Measurements from ENCODE around the gene MATN4. TPM values are rescaled to one million over a fixed set of nuclear protein-coding genes. Genes with fewer than 3 reads are reported as not detected.
"Not testable (repeated sequence)": the region's sequence is repeated elsewhere in the genome, so short reads cannot be mapped to it uniquely, and the experiment has no call there.

The MATN4 gene
- total and polyA plus RNA-seq, 2 of the 4 experiments (the other 2 are of a cell fraction): 0.12 TPM; not detected in 1

GRCh38 chr20:45352729-45353128 lies 44.6 kb upstream of the MATN4 start:
- no peak overlapping the region for H2AK9ac ChIP-seq (replicated peaks; ENCODE audit: low read depth, low read length, poor library complexity)
- no peak overlapping the region for H3K18ac ChIP-seq (ENCODE audit: low read depth, low read length)
- H4K8ac ChIP-seq (ENCODE audit: low read depth in 2 of 2, low read length in 2 of 2): no peak overlapping the region
- no peak overlapping the region for H3K14ac ChIP-seq (replicated peaks; ENCODE audit: low read depth, low read length)
- H4K20me1 ChIP-seq (ENCODE audit: insufficient read depth, low read length): peaks cover 6% of the 10 kb centered on the region
- TF ChIP-seq RCOR1 (IDR thresholded peaks at IDR 0.05; ENCODE audit: insufficient replicate concordance, low read length): no peak
- no peak for TF ChIP-seq MAZ (IDR thresholded peaks at IDR 0.05; ENCODE audit: borderline replicate concordance, low read depth, low read length)
- no peak for TF ChIP-seq ELK1 (IDR thresholded peaks at IDR 0.05; ENCODE audit: borderline replicate concordance, low read depth, low read length)
- TF ChIP-seq RAD21 (IDR thresholded peaks at IDR 0.05; ENCODE audit: low read length): no peak
- TF ChIP-seq BHLHE40 (IDR thresholded peaks at IDR 0.05; ENCODE audit: low read depth, low read length): no peak
- no peak for TF ChIP-seq NFE2L2 (IDR thresholded peaks at IDR 0.05; ENCODE audit: low read depth, low read length)
- no peak for TF ChIP-seq POLR2A (IDR thresholded peaks at IDR 0.05; ENCODE audit: low read depth, low read length)
- no peak for TF ChIP-seq CEBPB (IDR thresholded peaks at IDR 0.05; ENCODE audit: low read depth, low read length)
- no peak for TF ChIP-seq MXI1 (IDR thresholded peaks at IDR 0.05; ENCODE audit: borderline replicate concordance, low read depth, low read length)
- ChIA-PET POLR2A (ENCODE audit: unreplicated experiment) (no interaction called here), CTCF (interaction anchor here (0.6 to 1.7 kb wide), 5 partner anchors 10 to 94 kb away, joined by 3 to 6 read pairs (median 3); partner anchors contain the start of gene SYS1)
- H3K9me1 ChIP-seq (ENCODE audit: insufficient read depth, low read length): peaks cover 7% of the 10 kb centered on the region
- peaks cover 20% of the 10 kb centered on the region for H3K4me1 ChIP-seq (ENCODE audit: control insufficient read depth, insufficient read depth, low read length)
- H2AFZ ChIP-seq (replicated peaks; ENCODE audit: low read length, poor library complexity): no peak overlapping the region
- in situ Hi-C loops (cut with MboI; ENCODE audit: low sequenced_read_pairs): no loop called here
- no peak overlapping the region for H3K4me2 ChIP-seq (ENCODE audit: low read depth, low read length)
- H3K27me3 ChIP-seq (ENCODE audit: control insufficient read depth, insufficient read depth, low read length): no peaks in the 10 kb centered on the region
- H2BK120ac ChIP-seq (ENCODE audit: low read depth, low read length): no peak overlapping the region
- intact Hi-C loops (cut with micrococcal nuclease): no loop called here
- no peak overlapping the region for H2BK15ac ChIP-seq (ENCODE audit: low read depth, low read length)
- H3K56ac ChIP-seq (ENCODE audit: extremely low read depth, insufficient read depth, low read length): no peak overlapping the region
- H3K23ac ChIP-seq (ENCODE audit: low read depth, low read length): no peak overlapping the region
- H4K5ac ChIP-seq (ENCODE audit: low read depth, low read length): no peak overlapping the region
- no peaks in the 10 kb centered on the region for H3K36me3 ChIP-seq (ENCODE audit: control insufficient read depth, insufficient read depth, low read length)
- H3K4ac ChIP-seq (ENCODE audit: low read depth, low read length): no peak overlapping the region
- no peak overlapping the region for H4K91ac ChIP-seq (ENCODE audit: insufficient read depth, low read depth, low read length)
- no peak overlapping the region for H2BK5ac ChIP-seq (ENCODE audit: low read depth, low read length, poor library complexity, severe bottlenecking)
- no peak overlapping the region for H3K9ac ChIP-seq (ENCODE audit: low read depth, low read length)
- H3K79me1 ChIP-seq (ENCODE audit: low read depth in 1 of 2, low read length in 2 of 2): peaks cover 0 to 20% of the 10 kb centered on the region in 2 experiments; a peak in 2 of 4 replicates
- BruUV-seq (replicated peaks): no TSS peak
- H2AK5ac ChIP-seq (ENCODE audit: low read depth, low read length): no peak overlapping the region
- DNase-seq (no peak), ATAC-seq (ENCODE audit: low read depth) (no peak)
- H3K9me3 ChIP-seq (ENCODE audit: control insufficient read depth, insufficient read depth, low read length): no peaks in the 10 kb centered on the region
- no peak overlapping the region for H2BK20ac ChIP-seq (ENCODE audit: low read depth, low read length)
- no peak overlapping the region for H3K27ac ChIP-seq (ENCODE audit: insufficient read depth, low read length)
- dilution Hi-C loops (cut with HindIII; ENCODE audit: low sequenced_read_pairs, unreplicated experiment): no loop called here
- no CpG with 5 or more reads among the region's 3 CpGs for WGBS, 2 experiments (ENCODE audit: extremely low coverage in 2 of 2, insufficient read length in 1 of 2)
- H3K4me3 ChIP-seq (ENCODE audit: insufficient read depth, low read depth, low read length): no peak overlapping the region

- H3K4me3 ChIP-seq (ENCODE audit: insufficient read depth, low read depth, low read length); intact Hi-C loops (cut with micrococcal nuclease); H2AFZ ChIP-seq (replicated peaks; ENCODE audit: low read length, poor library complexity); BruUV-seq (replicated peaks); POLR2A ChIA-PET (ENCODE audit: unreplicated experiment); H2AK9ac ChIP-seq (replicated peaks; ENCODE audit: low read depth, low read length, poor library complexity); H3K23ac ChIP-seq (ENCODE audit: low read depth, low read length); H3K14ac ChIP-seq (replicated peaks; ENCODE audit: low read depth, low read length); H2BK5ac ChIP-seq (ENCODE audit: low read depth, low read length, poor library complexity, severe bottlenecking); H3K27ac ChIP-seq (ENCODE audit: insufficient read depth, low read length); H3K9me3 ChIP-seq (ENCODE audit: control insufficient read depth, insufficient read depth, low read length); H3K36me3 ChIP-seq (ENCODE audit: control insufficient read depth, insufficient read depth, low read length); DNase-seq; in situ Hi-C loops (cut with MboI; ENCODE audit: low sequenced_read_pairs); H2BK15ac ChIP-seq (ENCODE audit: low read depth, low read length); ATAC-seq (ENCODE audit: low read depth); H2AK5ac ChIP-seq (ENCODE audit: low read depth, low read length); H3K18ac ChIP-seq (ENCODE audit: low read depth, low read length); H3K4me2 ChIP-seq (ENCODE audit: low read depth, low read length); H2BK20ac ChIP-seq (ENCODE audit: low read depth, low read length); H3K9ac ChIP-seq (ENCODE audit: low read depth, low read length); H3K27me3 ChIP-seq (ENCODE audit: control insufficient read depth, insufficient read depth, low read length); dilution Hi-C loops (cut with HindIII; ENCODE audit: low sequenced_read_pairs, unreplicated experiment); H3K4ac ChIP-seq (ENCODE audit: low read depth, low read length); H2BK120ac ChIP-seq (ENCODE audit: low read depth, low read length); H3K56ac ChIP-seq (ENCODE audit: extremely low read depth, insufficient read depth, low read length); H4K5ac ChIP-seq (ENCODE audit: low read depth, low read length); H4K8ac ChIP-seq (ENCODE audit: low read depth in 2 of 2, low read length in 2 of 2); H4K91ac ChIP-seq (ENCODE audit: insufficient read depth, low read depth, low read length): not testable (repeated sequence)
- peaks cover 25% of the 10 kb centered on the region for H4K20me1 ChIP-seq (ENCODE audit: insufficient read depth, low read length)
- CTCF ChIA-PET: interaction anchor here (1.1 kb wide), 1 partner anchor 14 kb away, joined by 3 read pairs; no protein-coding TSS in a partner anchor
- WGBS, 2 experiments (ENCODE audit: extremely low coverage in 2 of 2, insufficient read length in 1 of 2): 88% methylated on average over 6 of the region's 10 CpGs; no CpG with 5 or more reads in 1 of the 2 experiments
- H3K79me1 ChIP-seq (ENCODE audit: low read depth in 1 of 2, low read length in 2 of 2): peaks cover 0 to 33% of the 10 kb centered on the region in 2 experiments; a peak in 3 of 4 replicates
- H3K9me1 ChIP-seq (ENCODE audit: insufficient read depth, low read length): peaks cover 11% of the 10 kb centered on the region
- peaks cover 20% of the 10 kb centered on the region for H3K4me1 ChIP-seq (ENCODE audit: control insufficient read depth, insufficient read depth, low read length)
These were observed 42.7 kb upstream of the MATN4 start for GRCh38 chr20:45350795-45351194.

All from IMR-90 (cell line).